Left ventricle myocardium superior (tissue), 1 donor: ENCODE results near the gene ESR2. TPM values are rescaled to one million over a fixed set of nuclear protein-coding genes. Genes with fewer than 3 reads are reported as not detected.
"Not testable (repeated sequence)": the region's sequence is repeated elsewhere in the genome, so short reads cannot be mapped to it uniquely, and the experiment has no call there.

ENCODE experiments used
- ATAC-seq: fragments of 200-7000 bp; cut with Tn5 transposase; one replicate; pipeline ENCODE4 v1.9.1; 2020; ENCODE audit warnings: mild to moderate bottlenecking, moderate library complexity
- DNase-seq: peaks from one replicate; pipeline ENCODE4 v3.0.0-alpha.2; 2020
- intact Hi-C: fragments of 100-400 bp; cut with micrococcal nuclease; formaldehyde crosslinking; loops from one replicate; pipeline ENCODE4 v1.11.0; 2022
- long read RNA-seq: library from polyadenylated mRNA; unstranded; transcript quantifications from one replicate; pipeline ENCODE4 v2.0.0, GENCODE V29; 2021
- total RNA-seq: library from RNA; stranded (reverse); fragmentation: NEBNext Ultra II Directional; extraction: Animal tissue kit (Norgen Biotek cat#: 25700); gene quantifications from one replicate; pipeline ENCODE4 v1.2.1, GENCODE V29; 2021
- donor health status: DM: no; HTN: yes; CAD: no; lungs with severe emphysema.

ESR2 gene
- 0.47 TPM for total RNA-seq
- long read RNA-seq, partial matches to known transcripts = 0 of 3 reads
- long read RNA-seq, other reads (novel, unspliced or antisense) = 3 of 3 reads

DNA sequence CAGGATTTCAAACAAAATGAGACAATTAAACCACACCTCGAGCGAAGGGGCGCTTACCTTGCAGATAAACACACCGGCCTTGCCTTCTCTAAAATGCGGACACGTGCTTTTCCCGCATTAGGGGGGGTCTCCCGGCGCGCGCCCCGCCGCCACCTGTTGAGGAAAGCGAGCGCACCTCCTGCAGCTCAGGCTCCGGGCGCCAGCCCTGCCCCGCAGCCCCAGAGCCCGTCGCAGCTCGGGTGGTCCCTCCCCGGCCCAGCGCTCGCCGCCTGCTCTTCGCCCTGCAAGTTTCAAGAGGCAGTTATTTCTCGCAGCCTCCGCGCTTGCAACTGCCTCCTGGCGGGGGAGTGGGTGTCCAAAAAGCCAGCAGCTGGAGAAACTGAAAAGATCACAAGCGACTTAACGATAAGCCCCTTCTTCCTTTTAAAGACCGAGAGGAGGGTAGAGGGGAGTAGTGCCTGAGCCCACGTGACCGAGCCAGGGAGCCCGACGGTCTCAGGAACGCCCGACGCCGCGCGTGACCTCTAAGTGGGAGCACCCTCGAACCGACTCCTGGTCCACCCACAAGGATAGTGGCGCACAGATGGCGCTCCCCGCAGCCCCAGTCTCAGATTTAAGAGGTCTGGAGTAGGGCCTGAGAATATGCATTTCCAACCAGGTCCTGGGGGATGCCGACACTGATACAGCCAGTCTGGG lies at the start of gene ESR2:
TSS of gene ESR2 (minus strand) at position 396 of the 696 bp plus-strand sequence. CDS start 11,386 bp downstream, outside the sequence.
- DNase-seq (peak; percentile 40), ATAC-seq (peak; percentile 74)
- intact Hi-C loops = no loop called here

DNA sequence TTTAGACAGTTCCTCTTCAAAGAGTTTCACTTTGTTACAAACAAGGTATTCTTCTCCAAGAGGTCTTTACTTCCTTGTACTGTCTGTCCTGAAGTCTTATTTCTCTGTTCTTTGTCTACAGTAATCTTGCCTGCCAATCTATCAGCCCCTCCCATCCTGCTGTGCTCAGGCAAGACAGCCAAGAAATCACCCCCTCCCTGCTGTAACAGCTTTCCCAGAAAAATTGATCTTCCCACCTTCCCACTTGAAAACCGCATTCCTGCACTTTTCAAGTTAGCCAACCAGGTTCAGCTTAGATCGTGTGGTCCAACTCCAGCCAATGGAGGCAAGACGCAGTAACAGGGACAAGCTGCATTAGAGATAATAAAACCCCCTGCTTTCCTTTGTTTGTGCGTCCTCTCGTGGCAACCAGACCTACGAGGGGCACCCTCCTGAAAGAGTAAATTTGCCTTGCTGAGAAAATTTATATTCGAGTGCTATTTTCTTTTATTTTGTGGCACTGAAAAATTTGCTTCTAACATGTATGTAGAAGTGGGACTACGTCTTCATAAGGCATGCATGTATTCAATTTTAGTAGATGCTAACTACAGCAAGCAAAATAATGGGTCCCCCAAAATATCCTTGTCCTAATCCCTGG lies 46.5 kb upstream of the ESR2 start:
- intact Hi-C loops = loop anchor here (10.0 kb wide), 1 partner anchor 294 kb away; no protein-coding TSS in a partner anchor
- no peak for DNase-seq
- ATAC-seq = no peak

DNA sequence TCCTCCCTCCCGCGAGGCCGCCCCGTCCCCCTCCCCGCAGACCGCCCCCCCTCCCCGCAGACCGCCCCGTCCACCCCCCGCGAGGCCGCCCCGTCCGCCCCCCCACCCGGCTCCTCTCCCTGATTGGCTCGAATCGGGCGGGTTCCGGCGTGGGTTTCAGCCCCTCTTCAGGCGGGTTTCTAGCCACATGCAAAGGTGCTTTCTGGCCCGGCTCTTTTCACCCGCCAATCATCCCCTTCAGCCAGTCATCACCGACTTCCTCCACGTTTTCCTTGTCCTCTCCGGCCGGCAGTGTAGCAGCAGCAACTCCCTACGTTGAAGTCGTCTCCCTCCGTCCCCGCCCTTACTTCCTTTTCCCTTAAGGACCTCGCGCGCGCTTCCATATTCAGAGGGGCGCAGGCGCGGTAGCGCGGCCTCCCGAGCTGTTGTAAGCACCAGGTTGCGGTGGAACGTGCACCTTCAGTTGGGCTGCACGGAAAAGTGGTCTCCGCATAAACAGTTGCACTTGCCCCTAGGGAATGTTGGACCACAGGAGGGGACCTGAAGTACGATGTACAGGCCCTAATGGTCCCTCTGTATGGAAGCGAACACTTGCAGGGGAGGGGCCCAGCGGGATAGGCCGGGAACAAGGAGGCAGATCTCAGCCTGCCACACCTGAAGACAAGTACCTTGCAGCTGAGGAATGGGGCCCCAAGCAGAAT lies 44.6 kb upstream of the ESR2 start:
- intact Hi-C loops = no loop called here
- peak; percentile 92 for DNase-seq
- peak; percentile 95 for ATAC-seq

DNA sequence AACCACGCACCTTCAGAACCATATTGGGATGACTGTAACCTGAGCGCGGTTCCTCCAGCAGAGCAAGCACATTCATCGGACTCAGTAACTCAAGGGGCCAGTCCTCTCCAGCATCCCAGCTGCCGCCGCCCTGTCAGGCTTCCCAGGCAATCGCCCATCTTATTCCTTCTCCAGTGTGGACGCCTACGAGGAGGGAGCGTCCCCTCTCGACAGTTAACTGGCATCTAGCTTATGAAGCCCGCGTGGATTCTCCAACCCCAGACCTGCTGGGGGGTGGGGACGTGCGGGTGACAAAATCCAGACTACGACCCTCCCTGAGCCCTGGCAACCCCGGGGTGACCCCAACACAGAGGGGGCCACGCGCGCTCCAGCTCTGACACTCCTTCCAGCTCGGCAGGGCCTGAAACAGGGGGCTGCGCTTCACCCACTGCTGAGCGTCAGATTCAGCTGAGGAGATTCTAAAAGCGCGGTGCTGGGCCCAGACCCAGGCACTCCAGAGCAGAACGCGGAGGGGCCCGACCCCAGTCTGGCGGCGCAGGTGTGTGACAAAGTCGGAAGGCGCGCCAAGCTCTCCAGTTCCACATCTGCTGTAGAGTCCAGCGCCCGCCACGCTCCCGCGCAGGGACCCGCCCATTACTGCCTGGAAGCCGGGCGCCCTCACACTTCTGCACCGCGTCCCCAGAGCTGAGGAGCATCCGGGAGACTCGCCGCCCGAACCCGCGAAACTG lies 43.9 kb upstream of the ESR2 start:
- no peak for DNase-seq
- peak; percentile 77 for ATAC-seq
- intact Hi-C loops = no loop called here

DNA sequence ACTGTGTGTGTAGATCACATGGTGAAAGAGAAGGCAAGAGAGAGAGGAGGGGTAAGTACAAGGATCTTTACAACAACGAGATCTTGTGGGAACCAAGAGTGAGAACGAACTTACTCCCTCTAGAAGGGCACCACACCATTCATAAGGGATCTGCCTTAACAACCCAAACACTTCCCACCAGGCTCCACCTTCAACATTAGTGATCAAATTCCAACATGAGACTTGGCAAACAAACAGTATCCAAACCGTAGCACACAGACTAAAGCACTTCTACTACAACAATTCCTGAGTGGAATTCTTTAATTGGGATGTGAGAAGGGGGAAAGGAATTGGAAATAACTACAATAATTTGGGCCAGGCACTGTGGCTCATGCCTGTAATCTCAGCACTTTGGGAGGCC lies 35.0 kb upstream of the ESR2 start:
- ATAC-seq (no peak), DNase-seq (no peak)
- intact Hi-C loops = no loop called here

DNA sequence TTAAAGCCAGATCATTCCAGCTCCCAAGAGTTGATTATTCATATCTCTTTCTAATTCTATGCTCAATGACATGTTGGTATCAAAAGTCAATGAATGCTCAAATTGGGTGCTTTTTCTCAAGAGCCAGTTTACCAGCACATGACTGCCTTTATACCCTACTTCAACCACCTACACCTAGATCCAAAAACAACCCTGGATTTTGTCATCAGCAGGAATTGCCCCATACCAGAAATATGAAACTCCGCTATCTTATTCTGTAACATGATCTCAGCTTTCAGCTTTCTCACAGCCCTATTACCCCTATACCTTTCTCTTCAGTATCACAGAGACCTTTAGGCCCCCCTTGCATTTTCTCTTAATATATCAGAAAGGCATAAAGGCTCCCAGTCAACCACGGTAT lies 32.3 kb upstream of the ESR2 start:
- DNase-seq = no peak
- intact Hi-C loops = no loop called here
- ATAC-seq = no peak

DNA sequence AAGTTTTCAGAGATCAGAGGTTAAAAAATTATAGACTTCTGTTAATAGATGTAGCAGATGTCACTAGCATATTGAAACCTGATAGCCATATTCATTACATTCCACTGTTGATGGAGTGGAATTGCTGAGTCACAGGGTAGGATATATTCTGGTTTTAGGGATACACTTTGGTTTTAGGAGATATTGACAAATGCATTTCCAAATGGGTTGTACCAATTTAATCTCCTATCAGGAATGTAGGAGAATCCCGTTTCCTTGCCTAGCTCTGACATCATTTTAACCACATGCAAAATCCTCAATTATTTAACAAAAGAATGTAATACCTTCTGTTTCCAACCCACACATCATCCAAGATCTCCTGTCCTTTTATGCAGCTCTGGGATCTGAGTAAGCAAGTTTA lies 30.7 kb upstream of the ESR2 start:
- intact Hi-C loops = no loop called here
- ATAC-seq (no peak), DNase-seq (no peak)

DNA sequence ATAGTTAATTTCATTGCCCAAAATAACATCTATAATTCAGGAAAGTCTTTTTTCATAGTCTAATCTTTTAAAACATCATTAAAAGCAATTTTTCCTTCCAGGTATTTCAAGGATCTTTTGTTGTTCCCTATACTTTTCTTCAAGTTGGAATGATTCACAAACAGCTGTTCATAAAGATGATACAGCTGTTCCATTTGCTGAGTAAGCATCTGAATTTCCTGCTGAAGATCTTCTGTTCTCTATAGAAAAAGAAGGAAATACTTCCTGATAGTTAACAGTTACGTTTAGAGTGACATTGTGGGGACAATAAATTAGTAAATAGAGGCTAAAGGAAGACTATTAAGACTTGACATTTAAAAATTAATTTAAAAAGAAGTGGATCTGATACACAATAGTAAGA lies 30.3 kb upstream of the ESR2 start:
- ATAC-seq (no peak), DNase-seq (no peak)
- intact Hi-C loops = no loop called here

DNA sequence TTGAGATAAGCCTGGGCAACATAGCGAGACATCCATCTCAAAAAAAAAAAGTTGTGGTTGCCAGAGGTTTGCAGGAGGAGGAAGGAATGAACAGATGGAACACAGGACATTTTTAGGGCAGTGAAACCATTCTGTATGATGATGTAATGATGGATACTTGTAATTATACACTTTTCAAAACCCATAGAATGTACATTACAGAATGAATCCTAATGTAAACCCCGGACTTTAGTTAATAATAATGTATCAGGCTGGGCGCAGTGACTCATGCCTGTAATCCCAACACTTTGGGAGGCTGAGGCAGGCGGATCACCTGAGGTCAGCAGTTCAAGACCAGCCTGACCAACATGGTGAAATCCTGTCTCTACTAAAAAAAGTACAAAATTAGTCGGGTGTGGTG lies 26.2 kb upstream of the ESR2 start:
- ATAC-seq, intact Hi-C loops, DNase-seq: not testable (repeated sequence)

DNA sequence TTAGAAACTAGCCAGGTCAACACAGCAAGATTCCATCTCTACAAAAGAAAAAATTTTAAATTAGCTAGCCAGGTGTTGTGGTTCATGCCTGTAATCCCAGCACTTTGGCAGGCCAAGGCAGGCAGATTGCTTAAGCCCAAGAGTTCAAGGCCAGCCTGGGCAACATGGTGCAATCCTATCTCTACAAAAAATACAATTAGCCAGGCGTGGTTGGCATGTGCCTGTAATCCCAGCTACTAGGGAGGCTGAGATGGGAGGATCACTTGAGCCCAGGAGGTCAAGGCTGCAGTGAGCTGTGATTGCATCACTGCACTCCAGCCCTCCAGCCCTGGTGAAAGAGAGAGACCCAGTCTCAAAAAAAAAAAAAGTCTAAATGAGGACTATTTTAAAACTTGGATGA lies 24.5 kb upstream of the ESR2 start:
- intact Hi-C loops, ATAC-seq: not testable (repeated sequence)

DNA sequence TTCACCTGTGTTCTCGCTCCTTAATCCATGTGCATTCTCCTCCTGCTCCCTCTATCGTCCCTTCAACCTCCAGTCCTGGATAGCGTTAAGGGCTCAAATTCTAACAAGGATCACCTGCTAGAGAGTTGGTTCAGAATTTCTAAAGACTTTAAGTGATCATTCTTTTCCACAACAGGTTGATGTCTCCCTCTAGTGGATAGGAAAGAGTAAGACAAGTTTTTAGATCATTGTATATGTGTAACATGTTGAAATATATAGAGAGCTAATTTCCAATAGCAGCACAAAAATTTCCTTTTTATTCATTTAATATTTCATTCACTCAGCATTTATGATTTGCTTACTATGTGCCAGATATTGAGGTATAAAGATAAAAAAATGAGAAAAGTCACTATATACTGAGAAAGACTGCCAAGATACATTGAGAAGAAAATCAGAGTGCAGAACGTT lies 9.3 kb upstream of the ESR2 start:
- ATAC-seq (peak; percentile 53), DNase-seq (no peak)
- intact Hi-C loops = no loop called here

More for the DNA sequence above, 24.5 kb upstream of the ESR2 start:
- DNase-seq = not testable (repeated sequence)

DNA sequence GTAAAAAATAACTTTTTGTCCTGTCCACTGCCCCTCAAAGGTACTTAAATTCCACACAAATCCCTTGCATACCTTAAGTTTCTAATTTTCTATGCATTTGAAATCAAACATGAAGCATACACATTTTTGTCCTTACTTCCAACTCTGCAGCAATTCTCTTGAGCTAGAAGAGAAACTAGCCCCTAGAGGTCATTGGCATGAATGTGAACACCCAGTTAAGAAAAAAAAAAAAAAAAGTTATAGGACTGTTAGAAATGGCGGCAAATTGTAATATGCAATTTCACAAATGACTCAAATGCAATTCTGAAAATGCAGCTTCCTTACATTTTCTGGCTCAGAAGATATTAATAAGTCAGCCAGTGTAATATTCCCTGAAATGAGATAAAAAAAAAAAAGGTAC lies 4.6 kb upstream of the ESR2 start:
- DNase-seq = no peak

DNA sequence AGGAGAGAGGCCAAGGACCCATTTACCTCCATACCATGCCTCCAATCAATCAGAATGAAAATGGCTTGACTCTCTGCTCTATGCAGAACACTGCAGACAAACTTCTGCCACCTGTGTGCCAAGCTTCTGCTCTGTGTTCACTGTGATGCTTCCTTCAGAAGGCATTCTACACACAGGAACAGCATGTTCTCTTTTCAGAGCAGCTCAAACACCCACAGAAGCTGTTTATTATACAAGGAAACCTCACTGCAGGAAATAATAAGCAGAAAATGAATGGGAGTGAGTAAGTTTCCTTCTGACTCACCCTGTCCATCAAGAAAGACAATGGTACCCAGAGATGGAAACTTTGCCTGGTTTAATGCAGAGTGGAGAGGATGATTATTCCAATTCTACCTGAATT lies 2.4 kb upstream of the ESR2 start:
- intact Hi-C loops = no loop called here
- DNase-seq (no peak), ATAC-seq (no peak)

More for the DNA sequence above, 4.6 kb upstream of the ESR2 start:
- no peak for ATAC-seq
- intact Hi-C loops = no loop called here

DNA sequence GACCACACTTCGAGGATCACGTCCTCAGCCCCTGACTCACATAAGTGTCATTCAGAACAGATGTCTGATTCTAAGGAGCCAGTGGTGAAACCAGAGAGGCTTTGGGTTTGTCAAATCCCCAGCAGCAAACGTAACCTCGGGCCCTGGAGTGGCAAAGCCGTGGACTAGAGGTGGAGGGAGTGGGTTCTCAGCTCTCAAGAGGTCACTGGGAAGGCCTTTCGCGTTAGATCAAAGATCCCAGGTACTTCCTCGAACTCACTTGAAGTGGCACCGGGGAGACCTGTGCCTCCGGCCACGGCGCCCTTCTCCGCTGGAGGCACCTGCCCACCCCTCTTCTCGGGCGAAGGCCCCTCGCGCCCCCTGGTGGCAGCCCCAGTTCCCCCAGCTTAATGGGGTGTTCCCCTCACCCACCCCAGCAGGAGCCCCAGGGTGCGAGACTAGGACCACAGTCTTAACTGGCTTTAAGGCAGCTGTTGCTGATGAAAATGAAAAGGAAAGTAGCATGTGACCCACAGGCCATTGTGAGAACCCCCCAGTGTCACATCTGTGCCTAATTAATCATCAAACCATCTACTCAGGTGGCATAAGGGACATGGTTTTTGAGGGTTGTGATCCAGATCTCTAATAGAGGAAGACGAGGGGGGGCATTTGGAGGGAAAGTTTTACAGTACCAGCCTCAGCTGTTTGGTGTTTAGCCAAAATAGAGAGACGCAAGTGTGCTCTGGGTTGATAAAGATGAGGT lies 672 bp upstream of the ESR2 start:
- intact Hi-C loops = no loop called here
- peak; percentile 98 for ATAC-seq

DNA sequence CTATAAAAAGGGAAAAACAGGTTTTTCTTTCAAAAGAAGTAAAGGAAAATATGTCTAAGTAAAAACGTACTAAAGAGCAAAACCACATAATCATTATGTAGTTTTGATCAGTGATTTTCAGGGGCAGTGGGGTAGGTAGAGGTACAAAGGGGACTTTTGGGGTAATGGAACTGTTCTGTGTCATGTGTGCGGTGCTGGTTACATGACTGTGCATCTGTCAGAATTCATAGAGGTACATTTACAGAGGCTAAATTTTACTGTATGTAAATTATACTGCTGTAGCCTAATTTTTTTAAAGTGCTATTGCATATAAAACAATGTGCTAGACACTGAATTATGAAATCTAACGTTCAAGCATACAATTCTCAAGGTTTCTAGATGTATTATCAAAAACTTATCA lies 2.0 kb downstream of the ESR2 start:
- ATAC-seq = no peak
- intact Hi-C loops = no loop called here
- no peak for DNase-seq

More for the DNA sequence above, 672 bp upstream of the ESR2 start:
- DNase-seq = peak; percentile 88

DNA sequence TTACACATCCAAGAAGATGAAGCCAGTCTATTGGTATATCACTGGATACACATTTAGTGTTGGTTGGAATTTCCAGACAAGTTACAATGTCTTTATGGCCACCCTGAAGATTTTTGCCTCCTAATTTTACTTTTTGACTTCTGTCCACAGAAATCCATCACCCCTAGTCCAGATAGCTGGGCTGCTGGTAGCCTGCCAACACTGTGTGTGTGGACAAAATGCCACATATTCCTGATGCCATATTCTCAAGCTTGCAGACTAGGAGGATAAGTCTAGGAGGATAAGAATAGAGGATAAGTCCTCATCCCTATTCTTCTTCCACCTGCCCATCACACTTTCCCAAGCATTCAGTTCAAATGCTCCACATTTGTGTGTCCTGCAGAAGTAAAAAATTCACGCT lies 4.6 kb downstream of the ESR2 start:
- intact Hi-C loops = no loop called here

DNA sequence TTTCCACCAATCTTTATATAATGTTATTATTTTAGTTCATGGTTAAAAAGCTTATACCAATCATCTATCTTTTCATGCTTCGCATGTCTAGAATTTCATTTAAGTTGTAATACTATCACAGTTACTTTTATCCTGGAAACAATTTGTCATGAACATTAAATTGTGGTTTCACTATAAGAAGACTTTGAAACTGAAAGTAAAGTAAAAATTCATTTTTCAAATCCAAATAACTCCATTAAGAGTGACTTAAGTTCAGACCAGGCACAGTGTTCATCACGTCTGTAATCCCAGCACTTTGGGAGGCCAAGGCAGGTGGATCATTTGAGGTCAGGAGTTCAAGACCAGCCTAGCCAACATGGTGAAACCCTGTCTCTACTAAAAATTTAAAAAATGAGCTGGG lies 12.4 kb downstream of the ESR2 start:
- intact Hi-C loops = no loop called here
- DNase-seq (no peak), ATAC-seq (no peak)

More for the DNA sequence above, 4.6 kb downstream of the ESR2 start:
- DNase-seq = no peak
- ATAC-seq = no peak

DNA sequence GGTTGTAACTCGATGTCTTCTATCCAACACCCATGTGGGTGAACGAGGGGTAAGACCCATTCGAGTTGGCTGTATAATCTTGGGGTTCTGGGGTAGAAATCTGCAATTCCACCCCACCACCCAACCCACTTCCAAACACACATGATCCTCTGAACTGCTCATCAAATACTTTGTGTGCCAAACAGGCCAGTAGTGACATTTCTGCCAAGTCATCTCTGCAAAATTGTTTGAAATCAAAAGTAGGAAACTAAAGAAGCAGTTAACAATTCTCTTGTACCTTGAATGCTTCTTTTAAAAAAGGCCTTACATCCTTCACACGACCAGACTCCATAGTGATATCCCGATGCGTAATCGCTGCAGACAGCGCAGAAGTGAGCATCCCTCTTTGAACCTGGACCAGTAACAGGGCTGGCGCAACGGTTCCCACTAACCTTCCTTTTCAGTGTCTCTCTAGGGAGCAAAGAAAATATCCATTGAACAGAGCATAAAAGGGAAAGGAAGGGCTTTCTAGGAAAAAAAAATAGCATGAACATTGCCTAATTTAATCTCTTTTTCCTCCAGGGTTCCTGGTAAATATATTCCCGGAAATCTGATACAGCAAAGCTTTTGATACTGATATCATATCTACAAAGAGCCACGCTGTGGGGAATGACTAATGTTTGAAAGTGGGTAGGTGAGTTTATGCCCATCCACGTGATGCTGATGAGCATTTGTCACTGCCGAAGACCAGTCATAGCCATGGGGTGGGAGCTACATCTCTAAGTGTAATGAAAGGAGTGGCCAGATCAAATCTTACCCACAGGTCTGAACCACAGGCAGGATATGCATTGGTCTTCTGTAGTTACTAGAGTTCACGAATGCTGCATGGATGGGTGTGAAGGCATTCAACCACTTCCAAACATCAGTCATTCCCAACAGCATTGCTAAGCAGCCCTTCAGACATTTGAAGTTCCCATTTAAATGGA lies 14.2 kb downstream of the ESR2 start:
- DNase-seq (no peak), ATAC-seq (no peak)
- intact Hi-C loops = no loop called here
